NCI-H345 (cell line): ENCODE measurements around the gene SGTB.
"Not testable (repeated sequence)": the region's sequence is repeated elsewhere in the genome, so short reads cannot be mapped to it uniquely, and the experiment has no call there.

ENCODE experiments used
- DNase-seq: peaks from one replicate; lab custom pipeline; 2025; lab: John Stamatoyannopoulos, UW

The SGTB gene

DNA sequence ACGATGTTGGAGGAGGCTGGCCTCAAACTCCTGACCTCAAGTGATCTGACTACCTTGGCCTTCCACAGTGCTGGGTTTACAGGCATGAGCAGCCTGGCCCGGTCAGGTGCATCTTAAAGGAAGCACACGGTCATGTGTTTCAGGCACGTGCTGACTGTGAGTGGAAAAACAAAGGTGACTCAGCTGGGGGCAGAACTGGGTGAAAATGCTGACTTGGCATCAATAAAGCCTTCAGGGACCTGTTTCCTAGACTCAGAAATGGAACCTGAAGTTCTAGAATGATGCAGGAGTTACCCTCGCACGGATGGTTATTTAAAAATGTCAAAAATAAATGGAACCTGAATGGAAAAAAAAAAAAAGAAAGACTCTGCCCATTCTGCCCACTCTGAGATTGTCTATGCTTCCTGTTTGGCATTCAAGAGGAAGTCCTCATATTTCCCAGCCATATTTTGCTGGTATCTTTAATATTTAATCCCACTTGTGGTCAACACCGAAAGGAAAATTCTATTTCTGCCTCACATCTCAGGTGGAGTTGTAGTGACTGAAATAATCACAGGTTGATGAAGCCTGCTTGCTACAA is 12.4 kb upstream of the SGTB start:
- not testable (repeated sequence) for DNase-seq

GRCh38 chr5:65732046-65732445 is 10.1 kb upstream of the SGTB start:
- not testable (repeated sequence) for DNase-seq

DNA sequence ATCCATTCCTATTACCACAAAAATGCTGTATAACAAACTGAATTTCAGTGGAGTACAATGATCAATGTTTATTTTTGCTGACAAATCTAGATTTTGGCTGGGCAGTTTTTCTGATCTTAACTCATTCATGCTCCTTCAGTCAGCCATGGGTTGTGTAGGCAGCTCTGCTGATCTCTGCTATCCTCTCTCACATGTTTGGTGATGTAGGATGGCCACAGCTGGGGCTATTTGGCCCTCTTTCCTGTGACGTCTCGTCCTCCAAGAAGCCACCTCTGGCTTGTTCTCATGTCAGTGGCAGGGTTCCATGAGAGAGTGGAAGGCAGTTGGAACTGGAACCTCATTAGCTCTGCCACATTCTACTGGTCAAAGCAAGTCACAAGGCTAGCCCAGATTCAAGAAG is 9.0 kb upstream of the SGTB start:
- DNase-seq: no peak

DNA sequence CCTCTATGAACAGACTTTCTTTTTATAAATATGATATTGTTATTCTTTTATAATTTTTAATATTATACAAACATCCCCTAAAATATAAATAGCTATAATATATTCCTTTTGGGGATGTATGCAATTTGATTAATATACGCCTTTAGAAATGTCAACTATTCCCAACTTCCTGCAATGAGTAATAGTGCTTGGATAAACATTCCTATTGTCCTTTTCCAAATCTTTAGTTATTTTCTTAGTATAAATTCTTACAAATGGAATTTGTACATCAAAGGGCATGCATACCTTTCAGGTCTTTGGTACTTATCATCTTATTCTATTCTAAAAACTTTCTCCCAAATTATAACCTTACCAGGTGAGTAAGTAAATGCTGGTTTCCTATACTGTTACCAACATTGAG is 6.3 kb upstream of the SGTB start:
- DNase-seq: no peak

GRCh38 chr5:65727491-65728156 is 5.7 kb upstream of the SGTB start:
- no peak for DNase-seq

DNA sequence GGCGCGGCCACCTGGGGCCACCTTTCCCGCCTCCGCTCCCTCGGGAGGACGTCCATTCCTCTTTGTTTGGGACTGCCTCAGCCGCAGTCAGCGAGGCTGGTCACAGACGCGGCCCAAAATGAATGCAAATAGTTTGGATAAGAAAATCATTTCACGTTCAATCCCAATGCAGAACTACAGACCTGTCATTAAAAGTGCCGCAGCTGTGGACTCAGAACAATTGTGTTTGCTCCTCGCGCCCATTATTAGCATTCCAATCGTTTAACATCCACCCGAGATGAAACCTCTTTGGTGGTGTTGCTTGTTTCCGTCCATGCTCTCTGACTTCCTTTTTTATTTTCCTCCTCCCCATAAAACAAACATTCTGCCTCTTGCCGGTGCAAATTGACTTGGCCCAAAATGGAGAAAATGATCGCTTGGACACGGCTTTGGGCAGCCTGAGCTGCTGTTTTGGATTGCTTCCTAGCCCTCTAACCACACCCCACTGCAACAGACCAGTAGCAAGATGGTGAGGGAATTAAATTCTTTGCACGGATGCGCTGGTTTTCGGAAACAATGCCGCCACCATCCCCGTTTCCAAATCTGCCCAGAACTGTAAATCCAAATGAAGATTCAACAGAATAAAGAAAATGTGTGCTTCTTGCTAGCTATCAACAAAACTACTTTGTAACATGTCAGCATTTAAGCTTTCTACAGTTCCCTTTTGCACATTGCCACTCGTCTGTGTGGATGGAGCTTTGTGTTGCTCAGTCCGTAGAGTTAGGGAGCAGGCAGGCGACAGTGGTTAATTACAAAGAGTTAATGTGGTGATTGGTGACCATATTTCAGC is 880 bp upstream of the SGTB start:
- DNase-seq: peak; percentile 35

GRCh38 chr5:65721050-65721719 is 724 bp downstream of the SGTB start:
- peak; percentile 49 for DNase-seq

GRCh38 chr5:65718576-65719310 is 3.2 kb downstream of the SGTB start:
- DNase-seq: no peak

- DNase-seq: no peak
Observed at GRCh38 chr5:65708145-65708544, 13.8 kb downstream of the SGTB start.

GRCh38 chr5:65707663-65708062 is 14.2 kb downstream of the SGTB start:
- no peak for DNase-seq

- no peak for DNase-seq
Observed at GRCh38 chr5:65704621-65705239, 17.2 kb downstream of the SGTB start.

DNA sequence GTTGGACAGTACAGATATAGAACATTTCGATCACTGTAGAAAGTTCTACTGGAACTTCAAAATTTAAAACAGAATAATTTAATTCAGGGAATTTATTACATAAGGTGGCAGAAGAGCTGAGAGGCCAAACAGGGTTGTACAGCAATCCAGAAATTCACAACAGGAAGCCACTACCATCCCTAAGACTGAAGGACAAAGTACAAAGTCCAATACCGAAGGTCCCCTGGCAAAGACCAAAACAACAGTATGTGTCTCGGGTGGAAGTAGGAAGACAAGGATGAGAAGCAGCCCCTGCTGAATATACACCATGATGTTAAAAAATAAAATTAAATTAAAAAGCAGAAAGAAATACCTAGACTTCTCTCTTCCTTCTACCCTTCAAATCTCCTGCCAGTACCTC is 19.9 kb downstream of the SGTB start:
- no peak for DNase-seq

GRCh38 chr5:65699338-65699737 is 22.6 kb downstream of the SGTB start:
- no peak for DNase-seq

- no peak for DNase-seq
Observed at GRCh38 chr5:65696892-65697291, 25.0 kb downstream of the SGTB start.

GRCh38 chr5:65695896-65696295 is 26.0 kb downstream of the SGTB start:
- no peak for DNase-seq

- DNase-seq: no peak
Observed at GRCh38 chr5:65695162-65695755, 26.6 kb downstream of the SGTB start.

DNA sequence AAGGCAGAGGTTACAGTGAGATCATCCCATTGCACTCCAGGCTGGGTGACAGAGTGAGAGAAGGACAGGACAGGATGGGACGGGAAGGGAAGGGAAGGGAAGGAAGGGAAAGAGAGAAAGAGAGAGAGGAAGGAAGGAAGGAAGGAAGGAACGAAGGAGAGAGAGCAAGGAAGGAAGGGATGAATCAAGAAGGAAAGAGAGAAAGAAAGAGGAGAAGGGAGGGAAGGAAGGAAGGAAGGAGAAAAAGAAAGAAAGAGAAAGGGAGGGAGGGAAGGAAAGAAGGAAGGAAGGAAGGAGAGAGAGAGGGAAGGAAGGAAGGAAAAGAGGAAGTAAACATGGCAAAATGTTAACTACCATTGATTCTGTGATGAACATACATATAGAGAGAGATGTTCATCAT is 28.8 kb downstream of the SGTB start:
- DNase-seq: no peak

DNA sequence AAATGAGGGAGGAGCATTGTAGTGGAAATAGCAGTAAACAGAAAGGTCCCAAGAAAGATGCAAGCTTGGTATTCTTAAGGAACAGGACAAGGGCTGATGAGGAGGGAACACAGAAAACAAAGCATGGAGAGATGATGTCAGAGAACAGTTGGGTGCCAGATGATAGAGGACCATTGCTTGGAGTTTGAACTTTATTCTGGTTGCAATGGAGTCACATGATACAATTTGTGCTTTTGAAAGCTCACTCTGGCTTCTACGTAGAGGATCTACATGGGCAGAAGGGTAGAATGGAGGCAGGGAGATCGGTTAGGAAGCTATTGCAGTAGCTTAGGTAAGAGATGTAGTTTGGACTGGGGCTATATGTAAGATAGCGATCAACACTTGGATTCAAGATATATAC is 39.8 kb downstream of the SGTB start:
- DNase-seq: no peak

DNA sequence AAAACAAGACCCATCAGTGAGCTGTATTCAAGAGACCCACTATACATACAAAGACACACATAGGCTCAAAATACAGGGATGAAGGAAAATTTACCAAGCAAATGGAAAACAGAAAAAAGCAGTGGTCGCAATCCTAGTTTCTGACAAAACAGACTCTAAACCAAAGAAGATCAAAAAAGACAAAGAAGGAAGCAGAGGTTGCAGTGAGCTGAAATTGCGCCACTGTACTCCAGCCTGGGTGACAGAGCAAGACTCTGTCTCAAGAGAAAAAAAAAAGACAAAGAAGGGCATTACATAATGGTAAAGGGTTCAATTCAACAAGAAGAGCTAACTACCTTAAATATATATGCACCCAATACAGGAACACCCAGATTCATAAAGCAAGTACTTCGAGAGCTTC is 45.9 kb downstream of the SGTB start:
- DNase-seq: not testable (repeated sequence)

GRCh38 chr5:65674749-65675148 is 47.2 kb downstream of the SGTB start:
- no peak for DNase-seq

DNA sequence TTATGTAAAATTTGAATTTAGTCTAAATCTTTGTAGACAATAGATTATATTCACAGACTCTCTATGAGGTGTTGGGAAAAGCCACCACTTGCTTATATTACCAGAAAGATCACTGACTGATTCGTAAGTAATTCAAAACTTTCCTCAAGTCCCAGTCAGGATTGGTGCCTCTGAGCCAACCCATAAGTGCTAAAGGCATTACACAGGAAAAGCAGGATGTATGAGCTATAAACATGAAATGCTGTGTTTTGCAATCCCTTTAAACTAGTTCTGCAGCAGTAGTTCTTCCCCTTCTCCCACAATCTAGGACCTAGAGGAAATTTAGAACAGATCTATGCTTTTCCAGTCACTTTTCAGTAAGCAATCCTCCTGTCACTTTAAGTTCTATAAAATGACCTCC is 49.1 kb downstream of the SGTB start:
- DNase-seq: no peak
